GM12878 (cell line): ENCODE results near the gene SPTBN2. TPM values are rescaled to one million over a fixed set of nuclear protein-coding genes. Genes with fewer than 3 reads are reported as not detected.
A peak's percentile ranks its signal among the peaks of the same experiment; 100 is the strongest.

Source experiments
- ATAC-seq: fragments of 200-7000 bp; cut with Tn5 transposase; 3 replicates; pipeline ENCODE4 v1.9.1; 2020; ENCODE audit warnings: mild to moderate bottlenecking, moderate library complexity
- BruUV-seq: library from RNA; stranded (reverse); fragments of 400-500 nt; replicated peaks from 2 replicates; lab custom pipeline; 2021; lab: Mats Ljungman, UMichigan
- CTCF ChIA-PET: fragments of 300-600 bp; sonication (Branson Sonifier 250); formaldehyde crosslinking; extraction: SDS; loops from one replicate; lab custom pipeline; 2021; ENCODE audit warnings: inconsistent platforms; lab: Yijun Ruan, JAX
- POLR2A ChIA-PET: fragments of 350-600 bp; formaldehyde crosslinking; extraction: SDS; loops from one replicate; lab custom pipeline; 2021; ENCODE audit warnings: inconsistent platforms; lab: Charles Lee
- RAD21 ChIA-PET: fragments of 300-600 bp; sonication (Branson Sonifier 250); formaldehyde crosslinking; loops from one replicate; lab custom pipeline; 2023; ENCODE audit warnings: antibody characterized with exemption; ENCODE audit not compliant: unreplicated experiment; lab: Charles Lee
- SMC1A ChIA-PET: fragments of 300-600 bp; sonication (Branson Sonifier 250); formaldehyde crosslinking; loops from one replicate; lab custom pipeline; 2023; ENCODE audit not compliant: unreplicated experiment, uncharacterized antibody; lab: Charles Lee
- DNase-seq: peaks from one replicate; pipeline ENCODE4 v3.0.0-alpha.2; 2011; ENCODE audit warnings: low read depth, low spot score
- FAIRE-seq: peaks from 3 replicates; lab custom pipeline; 2011; peaks lifted over from hg19 to GRCh38; lab: Jason Lieb, UNC
- H2AFZ ChIP-seq: 2 replicates; pipeline ENCODE4 v1.6.0; 2011; ENCODE audit warnings: low read depth, low read length, control low read depth; ENCODE audit not compliant: control insufficient read depth
- H3K27ac ChIP-seq: 2 replicates; pipeline ENCODE4 v1.5.1; 2011; ENCODE audit warnings: control low read depth; ENCODE audit not compliant: control insufficient read depth, insufficient read depth
- H3K27me3 ChIP-seq, 2 experiments: replicated peaks in 1 of 2; 2 replicates each; pipeline versions ENCODE4 v1.6.0 to v1.6.1; 2011; ENCODE audit warnings: low read length in 1 of 2; ENCODE audit not compliant: control insufficient read depth in 2 of 2, insufficient read depth in 2 of 2
- H3K36me3 ChIP-seq, 2 experiments: 2 replicates each; pipeline ENCODE4 v1.5.1; 2011; ENCODE audit warnings: low read length in 1 of 2; ENCODE audit not compliant: control insufficient read depth in 2 of 2, insufficient read depth in 2 of 2
- H3K4me1 ChIP-seq: 2 replicates; pipeline ENCODE4 v1.6.1; 2011; ENCODE audit warnings: mild to moderate bottlenecking, low read length, moderate library complexity, mixed read lengths; ENCODE audit not compliant: control insufficient read depth, insufficient read depth
- H3K4me2 ChIP-seq: 2 replicates; pipeline ENCODE4 v1.6.0; 2011; ENCODE audit warnings: control low read depth; ENCODE audit not compliant: control insufficient read depth, insufficient read depth
- H3K4me3 ChIP-seq: fragments of 200-600 bp; sonication (generic); 2 replicates; pipeline ENCODE4 v1.5.1; 2016
- H3K79me2 ChIP-seq: 2 replicates; pipeline ENCODE4 v1.6.0; 2011; ENCODE audit warnings: low read length; ENCODE audit not compliant: control insufficient read depth, insufficient read depth
- H3K9ac ChIP-seq: 2 replicates; pipeline ENCODE4 v1.8.0; 2011; ENCODE audit warnings: low read length, control low read depth, mixed read lengths; ENCODE audit not compliant: control insufficient read depth, insufficient read depth
- H3K9me3 ChIP-seq: replicated peaks from 3 replicates; pipeline ENCODE4 v1.5.1; 2011; ENCODE audit warnings: mild to moderate bottlenecking, low read length; ENCODE audit not compliant: control insufficient read depth, insufficient read depth
- H4K20me1 ChIP-seq: 2 replicates; pipeline ENCODE4 v1.6.0; 2011; ENCODE audit not compliant: control insufficient read depth, insufficient read depth
- BMI1 ChIP-seq: fragments of 450-650 bp; IDR thresholded peaks from 2 replicates; pipeline ENCODE4 v1.6.1; 2016; ENCODE audit warnings: mild to moderate bottlenecking, moderate library complexity, borderline replicate concordance
- NR2C2 ChIP-seq: IDR thresholded peaks from 2 replicates; pipeline ENCODE4 v1.6.1; 2011; ENCODE audit warnings: borderline replicate concordance, low read depth; ENCODE audit not compliant: control insufficient read depth, insufficient read length
- POLR2AphosphoS5 ChIP-seq: IDR thresholded peaks from 2 replicates; pipeline ENCODE4 v1.6.1; 2011; ENCODE audit warnings: mild to moderate bottlenecking, low read length, inconsistent platforms
- ZNF207 ChIP-seq: fragments of 450-650 bp; IDR thresholded peaks from 2 replicates; pipeline ENCODE4 v1.6.1; 2014; ENCODE audit warnings: antibody characterized with exemption, mild to moderate bottlenecking, borderline replicate concordance
- WGBS: methylation state at CpG from one replicate; pipeline ENCODE4 v1.1.6; 2016; ENCODE audit warnings: low lambda C conversion rate; ENCODE audit not compliant: insufficient replicate concordance, insufficient coverage; ENCODE audit errors: missing lambda C conversion rate; 5-methylcytosine and 5-hydroxymethylcytosine counted together
- in situ Hi-C: fragments of 300-500 bp; cut with MboI; formaldehyde crosslinking; loops from 9 replicates; pipeline ENCODE4 v1.14.3; 2018; ENCODE audit warnings: mixed read lengths
- intact Hi-C: fragments of 100-400 bp; cut with micrococcal nuclease; formaldehyde crosslinking; loops from one replicate; pipeline ENCODE4 v1.14.2; 2022; ENCODE audit not compliant: unreplicated experiment
- polyA plus RNA-seq, 11 experiments: library from polyadenylated mRNA; depleted of rRNA in 4 of 11; unstranded in 6 of 11; stranded (reverse) in 5 of 11; fragments of >200 nt; fragmentation: Nextera tagmentation in 4 of 11; fragmentation: Illumina TruSeq in 1 of 11; extraction: Ambion mirVana in 4 of 11; extraction: Trizol in 1 of 11; gene quantifications; 1 replicate in 1 of 11; 2 replicates in 10 of 11; pipeline versions ENCODE4 v1.2.1 to v1.2.3, GENCODE V29; 2011 to 2016; ENCODE audit warnings: inconsistent platforms in 2 of 11, missing spikeins in 2 of 11, low read depth in 1 of 11
- total RNA-seq, 4 experiments: library from RNA; depleted of rRNA in 3 of 4; stranded (reverse); fragments of >200 nt in 3 of 4; fragmentation: Illumina TruSeq in 1 of 4; extraction: Trizol in 1 of 4; gene quantifications; 2 replicates each; pipeline versions ENCODE4 v1.2.1 to v1.2.3, GENCODE V29; 2013 to 2021
- TF ChIP-seq, protein P1 (sequence below): IDR thresholded peaks from 2 replicates; pipeline ENCODE4 v1.6.1; 2012; ENCODE audit warnings: low read depth, low read length, improper control_type of control experiment

SPTBN2 gene
- total and polyA plus RNA-seq, 10 of the 15 experiments (the other 5 are each of a cell fraction or from before 2014, with no cell fraction given), result 0.38 to 1.0 (median 0.69) TPM; not detected in 5

DNA sequence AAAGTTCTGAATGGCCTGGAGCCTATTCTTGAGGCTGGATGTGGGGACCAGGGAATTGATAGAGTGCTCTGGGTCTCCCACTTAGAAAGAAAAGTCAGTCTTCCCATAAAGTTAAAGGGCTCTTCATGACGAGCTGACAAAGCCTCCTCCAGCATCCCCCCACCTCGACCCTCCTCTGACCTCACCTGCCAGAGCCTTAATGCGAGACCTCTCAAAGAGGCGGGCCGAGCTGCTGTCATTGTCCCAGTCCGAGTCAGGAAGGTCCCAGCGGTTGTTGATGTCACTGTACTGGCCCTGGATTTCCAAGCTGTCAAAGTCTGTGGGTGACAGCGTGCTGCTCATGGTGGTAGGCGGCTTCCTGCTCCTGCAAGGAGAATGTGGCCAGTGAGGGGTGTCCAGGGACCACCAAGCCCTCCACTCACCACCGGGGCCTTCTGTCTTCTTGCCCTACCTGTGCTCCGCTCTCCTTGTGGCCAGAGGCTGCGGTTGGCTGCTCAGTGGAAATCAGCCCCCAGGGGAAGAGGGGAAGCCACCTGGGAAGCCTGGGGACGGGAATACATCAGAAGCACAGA is 8.0 kb downstream of the SPTBN2 start:
- SMC1A ChIA-PET, result no interaction called here
- Histone ChIP-seq H3K27me3 (no peaks in the 10 kb centered on the region; a peak in 3 of 4 replicates), H3K79me2 (no peaks in the 10 kb centered on the region), H2AFZ (no peak overlapping the region), H3K27ac (no peak overlapping the region), H3K4me2 (no peak overlapping the region), H3K9me3 (no peaks in the 10 kb centered on the region), H3K4me1 (no peaks in the 10 kb centered on the region), H3K9ac (no peak overlapping the region), H4K20me1 (no peaks in the 10 kb centered on the region), H3K36me3 (no peaks in the 10 kb centered on the region), H3K4me3 (no peak overlapping the region)
- POLR2A ChIA-PET, result no interaction called here
- RAD21 ChIA-PET, result no interaction called here
- TF ChIP-seq POLR2AphosphoS5 (no peak), ZNF207 (no peak)
- TF ChIP-seq, protein P1, sequence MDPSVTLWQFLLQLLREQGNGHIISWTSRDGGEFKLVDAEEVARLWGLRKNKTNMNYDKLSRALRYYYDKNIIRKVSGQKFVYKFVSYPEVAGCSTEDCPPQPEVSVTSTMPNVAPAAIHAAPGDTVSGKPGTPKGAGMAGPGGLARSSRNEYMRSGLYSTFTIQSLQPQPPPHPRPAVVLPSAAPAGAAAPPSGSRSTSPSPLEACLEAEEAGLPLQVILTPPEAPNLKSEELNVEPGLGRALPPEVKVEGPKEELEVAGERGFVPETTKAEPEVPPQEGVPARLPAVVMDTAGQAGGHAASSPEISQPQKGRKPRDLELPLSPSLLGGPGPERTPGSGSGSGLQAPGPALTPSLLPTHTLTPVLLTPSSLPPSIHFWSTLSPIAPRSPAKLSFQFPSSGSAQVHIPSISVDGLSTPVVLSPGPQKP, result no peak
- intact Hi-C loops (no loop called here), in situ Hi-C loops (no loop called here)
- CTCF ChIA-PET, result no interaction called here
- no peak for FAIRE-seq
- ATAC-seq, result no peak
- BruUV-seq, result no TSS peak
- no peak for DNase-seq
- 38% methylated on average over 13 of the region's 13 CpGs for WGBS

DNA sequence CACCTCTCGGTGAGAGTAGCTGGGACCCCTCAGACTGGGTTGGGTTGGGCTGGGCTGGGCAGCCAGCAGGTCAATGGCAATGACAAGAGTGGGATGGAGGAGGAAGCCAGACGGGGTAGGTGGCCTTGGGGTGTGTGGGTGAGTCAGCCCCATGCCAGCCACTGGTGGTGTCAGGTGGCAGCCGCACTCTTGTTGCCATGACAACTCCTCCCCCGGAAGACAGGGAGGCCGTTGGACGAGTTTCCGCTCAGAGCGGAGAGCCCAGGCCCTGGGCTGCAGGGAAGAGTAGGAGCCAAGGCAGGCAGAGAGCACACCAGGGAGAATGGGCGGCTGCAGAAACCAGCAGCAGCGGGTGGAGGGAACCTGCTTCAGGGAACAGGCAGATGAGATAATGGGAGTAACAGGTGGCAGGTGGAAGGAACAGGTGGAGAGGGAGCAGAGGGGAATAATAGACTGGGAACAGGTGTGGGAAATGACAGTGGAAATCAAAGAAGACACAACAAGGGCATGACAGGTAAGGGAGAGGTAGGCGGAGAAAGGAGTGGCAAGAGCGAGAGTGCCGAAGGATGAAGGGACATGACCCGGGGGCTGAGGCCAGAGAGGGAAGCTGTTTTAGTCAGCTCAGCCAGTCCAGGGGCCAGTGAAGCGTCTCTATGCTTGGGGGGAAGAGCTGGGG is 8.7 kb downstream of the SPTBN2 start:
- ChIA-PET POLR2A (no interaction called here), CTCF (no interaction called here), SMC1A (no interaction called here), RAD21 (no interaction called here)
- Histone ChIP-seq H3K9me3 (no peaks in the 10 kb centered on the region), H2AFZ (no peak overlapping the region), H3K27ac (no peak overlapping the region), H3K4me1 (no peaks in the 10 kb centered on the region), H3K4me2 (no peak overlapping the region), H3K9ac (no peak overlapping the region), H3K27me3 (no peaks in the 10 kb centered on the region; a peak in 3 of 4 replicates), H3K4me3 (no peak overlapping the region), H3K36me3 (no peaks in the 10 kb centered on the region), H3K79me2 (no peaks in the 10 kb centered on the region), H4K20me1 (no peaks in the 10 kb centered on the region)
- TF ChIP-seq BMI1 (peak; percentile 71), NR2C2 (no peak)
- in situ Hi-C loops, result no loop called here
- DNase-seq (no peak), FAIRE-seq (no peak), ATAC-seq (peak; percentile 46)
- BruUV-seq, result no TSS peak
- intact Hi-C loops, result no loop called here
- WGBS, result 47% methylated on average over 15 of the region's 15 CpGs
